HT-29 (cell line): Measurements from ENCODE around the gene KRTAP22-1. TPM values are rescaled to one million over a fixed set of nuclear protein-coding genes. Genes with fewer than 3 reads are reported as not detected.

Source experiments
- DNase-seq: peaks from one replicate; pipeline ENCODE4 v3.0.0-alpha.2; 2015; ENCODE audit warnings: low spot score
- small RNA-seq: library from RNA; depleted of rRNA; stranded (forward); fragments of <200 nt; gene quantifications from one replicate; pipeline ENCODE3, GENCODE V24; 2014
- total RNA-seq: library from RNA; depleted of rRNA; stranded (reverse); fragments of >200 nt; shearing (Covaris generic); gene quantifications from 2 replicates; pipeline ENCODE4 v1.2.3, GENCODE V29; 2014; rRNA removed

KRTAP22-1 gene
- total RNA-seq, 1 experiment from 2014 or later: not detected

DNA sequence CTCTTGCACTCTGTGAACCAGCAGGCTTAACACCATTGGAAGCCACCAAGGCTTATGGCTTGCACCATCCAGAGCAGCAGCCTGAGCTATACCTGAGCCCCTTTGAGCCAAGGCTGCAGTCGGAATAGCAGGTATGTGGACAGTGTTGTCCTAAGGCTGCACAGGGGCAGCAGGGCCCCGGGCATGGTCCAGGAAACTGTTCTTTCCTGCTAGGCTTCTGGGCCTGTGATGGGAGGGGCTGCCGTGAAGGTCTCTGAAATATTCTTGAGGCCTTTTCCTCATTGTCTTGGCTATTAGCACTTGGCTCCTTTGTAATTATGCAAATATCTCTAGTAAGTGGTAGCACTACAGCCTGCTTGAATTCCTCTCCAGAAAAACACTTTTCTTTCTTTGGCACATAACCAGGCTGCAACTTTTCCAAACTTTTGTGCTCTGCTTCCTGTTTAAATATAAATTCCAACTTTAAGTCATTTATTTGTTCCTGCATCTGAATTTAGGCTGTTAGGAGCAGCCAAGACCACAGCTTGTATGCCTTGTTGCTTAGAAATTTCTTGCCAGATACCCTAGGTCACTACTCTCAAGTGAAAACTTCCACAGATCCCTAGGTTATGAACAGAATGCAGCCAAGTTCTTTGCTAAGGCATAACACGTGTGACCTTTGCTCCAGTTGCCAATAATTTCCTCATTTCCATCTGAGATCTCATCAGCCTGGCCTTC, 24.7 kb downstream of the KRTAP22-1 start:
- no peak for DNase-seq

DNA sequence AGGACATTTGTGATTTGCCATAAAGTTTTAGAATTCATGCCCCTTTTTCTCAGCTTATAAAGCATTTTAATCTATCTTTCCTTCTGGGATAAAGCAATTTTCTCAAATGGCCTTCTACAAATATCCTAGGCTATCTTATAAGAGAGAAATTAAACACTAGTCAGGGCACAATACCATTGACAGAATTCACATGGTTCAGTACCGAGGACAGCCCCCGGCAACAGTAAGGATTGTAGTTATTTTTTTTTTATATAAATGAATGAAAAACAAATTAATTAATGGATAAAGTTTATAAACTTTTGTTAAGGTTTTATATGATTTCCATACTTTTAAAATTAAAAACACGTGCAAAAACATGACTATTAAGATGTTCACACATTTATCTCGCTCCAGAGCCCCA, 27.2 kb downstream of the KRTAP22-1 start:
- DNase-seq: no peak

DNA sequence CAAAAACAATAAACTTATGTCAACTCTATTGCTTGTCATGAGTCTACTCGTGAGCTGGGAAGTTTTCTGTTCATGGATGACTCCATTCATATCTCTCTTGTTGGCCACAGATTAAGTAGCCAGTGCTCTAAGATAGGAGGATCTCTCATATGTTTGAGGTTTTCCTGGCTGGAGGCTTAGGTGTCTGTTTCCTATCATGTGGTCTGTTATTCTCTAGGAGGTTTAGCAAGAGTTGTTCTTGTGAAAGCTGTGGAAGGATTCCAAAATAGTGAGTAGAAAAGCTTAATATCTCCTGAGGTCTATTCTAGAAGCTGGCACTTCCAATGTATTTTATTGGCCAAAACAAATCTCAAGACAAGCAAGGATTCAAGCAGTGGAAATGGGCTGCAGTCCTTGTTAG, 28.3 kb downstream of the KRTAP22-1 start:
- no peak for DNase-seq

DNA sequence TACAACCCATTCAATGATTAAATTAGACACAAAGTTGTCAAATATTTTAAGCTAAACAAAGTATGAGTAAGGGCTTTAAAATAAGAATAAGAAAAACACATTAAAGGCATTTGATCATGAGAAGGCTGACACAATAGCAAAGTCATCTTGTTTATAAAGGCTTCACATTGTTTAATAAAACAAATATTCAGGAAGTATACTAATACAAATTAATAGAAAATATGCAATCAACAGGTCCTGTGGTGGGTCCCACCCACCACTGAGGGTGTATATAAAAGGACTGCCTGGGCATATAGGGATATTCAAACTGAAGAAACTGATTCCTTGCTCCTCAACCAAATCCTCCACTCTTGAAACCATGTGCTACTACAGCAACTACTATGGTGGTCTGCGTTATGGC, 34.0 kb downstream of the KRTAP22-1 start, which contains the start of gene KRTAP20-2:
Gene KRTAP20-2, plus strand, starts transcription at position 301 of the 400 bp plus-strand sequence. Its CDS starts 58 bp downstream, at position 359.
- no peak for DNase-seq

DNA sequence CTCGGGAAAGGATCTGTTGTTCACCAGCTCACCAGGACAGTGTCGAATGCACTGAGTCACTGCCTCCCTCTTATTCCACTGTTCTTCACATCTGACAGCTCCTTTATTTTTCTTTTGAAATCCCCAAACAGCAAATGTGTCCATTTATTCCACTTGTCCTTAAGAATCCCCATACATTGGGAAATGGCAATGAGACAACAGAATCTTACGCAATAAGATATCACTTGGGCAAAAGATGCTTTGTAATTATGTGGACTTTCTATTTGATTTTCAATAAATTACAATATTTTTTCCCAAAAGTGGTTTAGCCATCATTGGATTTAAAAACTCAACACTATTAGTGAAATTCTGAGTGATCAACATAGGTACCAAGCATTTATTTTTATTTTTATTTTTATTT, 37.8 kb downstream of the KRTAP22-1 start:
- no peak for DNase-seq

DNA sequence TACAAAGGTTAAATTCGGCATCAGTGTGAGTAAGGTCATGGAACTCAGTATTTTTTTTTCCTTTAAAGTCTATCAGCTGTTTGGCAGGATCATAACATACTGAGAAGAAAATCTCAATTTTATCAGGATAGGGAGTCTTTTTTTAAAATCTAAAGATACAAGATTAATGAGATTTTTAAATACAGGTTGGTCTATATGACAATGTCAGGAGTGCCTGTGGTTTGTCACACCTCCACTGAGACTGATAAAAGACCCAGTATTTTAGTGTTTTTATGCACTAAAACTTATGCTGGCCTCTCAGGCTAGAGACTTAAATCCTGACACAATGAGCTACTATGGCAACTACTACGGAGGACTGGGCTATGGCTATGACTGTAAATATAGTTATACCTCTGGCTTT, 41.7 kb downstream of the KRTAP22-1 start, which contains the start of gene KRTAP20-3:
Gene KRTAP20-3, plus strand, starts transcription at position 301 of the 400 bp plus-strand sequence.
- DNase-seq: no peak

DNA sequence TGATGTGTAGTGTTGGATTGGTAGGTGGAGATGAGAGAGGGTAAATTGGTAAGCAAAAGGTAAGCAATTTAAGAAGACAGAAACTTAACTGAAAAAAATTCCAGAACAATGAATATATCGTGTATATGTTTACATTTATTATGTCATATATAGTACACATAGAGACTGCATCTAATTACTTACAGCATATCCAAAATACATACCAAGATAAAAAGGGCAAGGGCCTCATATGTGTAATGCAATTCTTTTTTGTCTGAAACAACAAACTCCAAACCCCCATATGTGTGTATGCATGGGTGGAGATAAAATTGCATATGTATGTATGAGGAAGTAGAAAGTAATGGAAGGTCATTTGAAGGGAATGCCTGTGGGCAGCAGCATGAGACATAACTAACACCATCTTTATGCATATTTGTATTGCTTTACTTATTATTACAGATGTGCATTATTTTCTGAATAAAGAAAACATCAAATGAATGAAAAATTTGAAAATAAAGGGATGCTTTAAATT, 46.1 kb downstream of the KRTAP22-1 start:
- DNase-seq: no peak

Small RNA genes within 50 kb of the gene (small RNA-seq; reads per million reads assigned to genes)
- gene KRTAP20-1 (not detected), gene KRTAP20-3 (not detected), gene KRTAP20-4 (not detected), gene KRTAP22-1 (not detected), gene KRTAP22-2 (not detected)

Other genes starting within 250 kb of the KRTAP22-1 start
- gene KRTAP13-2, start 228.8 kb upstream of the KRTAP22-1 start, total RNA-seq: not detected in 2 replicates
- not detected in 2 replicates for gene KRTAP13-1, start 205.1 kb upstream of the KRTAP22-1 start, total RNA-seq
- not detected in 2 replicates for gene KRTAP13-3, start 175.2 kb upstream of the KRTAP22-1 start, total RNA-seq
- not detected in 2 replicates for gene KRTAP13-4, start 170.9 kb upstream of the KRTAP22-1 start, total RNA-seq
- not detected in 2 replicates for gene KRTAP15-1, start 160.8 kb upstream of the KRTAP22-1 start, total RNA-seq
- not detected in 2 replicates for gene KRTAP19-1, start 120.7 kb upstream of the KRTAP22-1 start, total RNA-seq
- gene KRTAP19-2, start 113.7 kb upstream of the KRTAP22-1 start, total RNA-seq: not detected in 2 replicates
- gene KRTAP19-3, start 109.1 kb upstream of the KRTAP22-1 start, total RNA-seq: not detected in 2 replicates
- not detected in 2 replicates for gene KRTAP19-4, start 103.9 kb upstream of the KRTAP22-1 start, total RNA-seq
- gene KRTAP19-5, start 98.9 kb upstream of the KRTAP22-1 start, total RNA-seq: not detected in 2 replicates
- gene KRTAP19-6, start 59.2 kb upstream of the KRTAP22-1 start, total RNA-seq: not detected in 2 replicates
- not detected in 2 replicates for gene KRTAP19-7, start 39.8 kb upstream of the KRTAP22-1 start, total RNA-seq
- not detected in 2 replicates for gene KRTAP22-2, start 10.7 kb upstream of the KRTAP22-1 start, total RNA-seq
- gene KRTAP6-3, start 8.6 kb upstream of the KRTAP22-1 start, total RNA-seq: not detected in 2 replicates
- gene KRTAP6-2, start 2.2 kb upstream of the KRTAP22-1 start, total RNA-seq: not detected in 2 replicates
- not detected in 2 replicates for gene KRTAP6-1, start 12.8 kb downstream of the KRTAP22-1 start, total RNA-seq
- not detected in 2 replicates for gene KRTAP20-1, start 15.3 kb downstream of the KRTAP22-1 start, total RNA-seq
- gene KRTAP20-4, start 19.5 kb downstream of the KRTAP22-1 start, total RNA-seq: not detected in 2 replicates
- gene KRTAP20-2, start 34.1 kb downstream of the KRTAP22-1 start, total RNA-seq: not detected in 2 replicates
- gene KRTAP20-3, start 41.8 kb downstream of the KRTAP22-1 start, total RNA-seq: not detected in 2 replicates
- not detected in 2 replicates for gene KRTAP21-3, start 117.7 kb downstream of the KRTAP22-1 start, total RNA-seq
- gene KRTAP21-2, start 146.2 kb downstream of the KRTAP22-1 start, total RNA-seq: not detected in 2 replicates
- gene KRTAP21-1, start 154.3 kb downstream of the KRTAP22-1 start, total RNA-seq: not detected in 2 replicates
- gene KRTAP8-1, start 212.2 kb downstream of the KRTAP22-1 start, total RNA-seq: not detected in 2 replicates
- gene KRTAP7-1, start 228.7 kb downstream of the KRTAP22-1 start, total RNA-seq: not detected in 2 replicates